COLO668 (cell line): Measurements from ENCODE around the gene SSTR5.
A peak's percentile ranks its signal among the peaks of the same experiment; 100 is the strongest.
"Not testable (repeated sequence)": the region's sequence is repeated elsewhere in the genome, so short reads cannot be mapped to it uniquely, and the experiment has no call there.

ENCODE experiments used
- DNase-seq: peaks from one replicate; lab custom pipeline; 2025; ENCODE audit not compliant: unreplicated experiment; lab: John Stamatoyannopoulos, UW

Gene SSTR5

DNA sequence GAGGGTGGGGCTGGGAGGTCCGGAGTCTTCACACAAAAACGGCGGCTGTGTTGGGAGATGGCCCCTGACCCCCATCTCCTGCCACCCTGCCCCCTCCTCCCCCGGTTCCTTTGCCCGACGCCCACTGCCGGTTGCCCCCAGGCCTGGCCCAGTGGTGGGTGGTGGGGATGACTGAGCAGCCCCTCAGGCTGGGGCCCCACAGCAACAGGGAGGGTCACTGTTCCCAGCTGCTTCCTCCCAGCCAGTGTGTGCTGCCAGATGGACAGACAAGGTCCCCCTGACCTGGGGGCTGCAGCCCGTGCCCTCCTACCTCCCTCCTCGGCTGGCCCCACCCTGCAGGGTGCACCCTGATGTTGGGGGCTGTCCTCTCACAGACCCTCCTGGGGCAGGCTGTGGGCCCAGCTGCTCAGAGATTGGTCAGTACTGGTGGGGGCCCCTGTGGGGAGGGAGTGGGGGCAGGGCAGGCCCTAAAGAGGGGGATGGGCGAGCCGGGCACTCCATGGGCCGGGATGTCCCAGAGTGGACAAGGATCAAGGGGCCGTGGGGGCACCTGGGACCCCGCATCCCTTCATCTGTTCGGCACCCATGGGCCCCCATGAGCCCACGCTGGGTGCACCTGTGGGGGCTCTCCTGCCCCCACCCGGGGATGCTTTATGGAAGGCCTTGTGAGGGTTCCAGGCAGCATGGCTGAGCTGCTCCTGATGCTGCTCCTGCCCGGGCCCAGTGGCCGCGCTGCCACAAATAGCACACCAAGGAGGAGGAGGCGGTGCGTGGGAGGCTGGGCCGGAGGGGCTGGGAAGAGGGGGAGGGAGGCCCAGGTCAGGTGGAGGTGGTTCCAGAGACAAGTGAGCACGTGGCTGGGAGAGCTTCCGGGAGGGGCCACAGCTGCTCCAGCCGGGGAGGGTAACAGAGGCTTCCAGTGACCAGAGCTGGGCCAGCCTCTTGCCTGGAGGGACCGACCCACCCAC is 18.4 kb downstream of the SSTR5 start:
- DNase-seq: peak; percentile 55

DNA sequence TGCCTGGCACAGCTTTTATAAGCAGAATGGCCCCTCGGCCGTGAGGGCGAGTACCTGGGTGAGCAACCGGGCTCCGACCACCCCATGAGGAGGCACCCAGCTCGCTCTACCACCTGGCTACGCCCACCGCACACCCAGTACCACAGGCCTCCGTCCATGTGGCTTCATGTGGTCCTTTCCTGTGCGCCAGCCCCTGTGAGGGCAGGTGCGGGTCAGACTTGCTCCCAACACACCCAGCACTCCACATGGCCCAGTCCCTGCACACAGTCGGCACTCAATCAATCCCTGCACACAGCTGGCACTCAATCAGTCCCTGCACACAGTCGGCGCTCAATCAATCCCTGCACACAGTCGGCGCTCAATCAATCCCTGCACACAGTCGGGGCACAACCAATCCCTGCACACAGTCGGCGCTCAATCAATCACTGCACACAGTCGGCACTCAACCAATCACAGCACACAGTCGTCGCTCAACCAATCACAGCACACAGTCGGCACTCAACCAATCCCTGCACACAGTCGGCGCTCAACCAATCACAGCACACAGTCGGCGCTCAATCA is 19.5 kb downstream of the SSTR5 start:
- DNase-seq: no peak

DNA sequence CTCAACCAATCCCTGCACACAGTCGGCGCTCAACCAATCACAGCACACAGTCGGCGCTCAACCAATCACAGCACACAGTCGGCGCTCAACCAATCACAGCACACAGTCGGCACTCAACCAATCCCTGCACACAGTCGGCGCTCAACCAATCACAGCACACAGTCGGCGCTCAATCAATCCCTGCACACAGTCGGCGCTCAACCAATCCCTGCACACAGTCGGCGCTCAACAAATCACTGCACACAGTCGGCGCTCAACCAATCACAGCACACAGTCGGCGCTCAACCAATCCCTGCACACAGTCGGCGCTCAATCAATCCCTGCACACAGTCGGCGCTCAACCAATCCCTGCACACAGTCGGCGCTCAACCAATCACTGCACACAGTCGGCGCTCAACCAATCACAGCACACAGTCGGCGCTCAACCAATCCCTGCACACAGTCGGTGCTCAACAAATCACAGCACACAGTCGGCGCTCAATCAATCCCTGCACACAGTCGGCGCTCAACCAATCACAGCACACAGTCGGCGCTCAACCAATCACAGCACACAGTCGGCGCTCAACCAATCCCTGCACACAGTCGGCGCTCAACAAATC is 20.2 kb downstream of the SSTR5 start:
- DNase-seq: not testable (repeated sequence)

DNA sequence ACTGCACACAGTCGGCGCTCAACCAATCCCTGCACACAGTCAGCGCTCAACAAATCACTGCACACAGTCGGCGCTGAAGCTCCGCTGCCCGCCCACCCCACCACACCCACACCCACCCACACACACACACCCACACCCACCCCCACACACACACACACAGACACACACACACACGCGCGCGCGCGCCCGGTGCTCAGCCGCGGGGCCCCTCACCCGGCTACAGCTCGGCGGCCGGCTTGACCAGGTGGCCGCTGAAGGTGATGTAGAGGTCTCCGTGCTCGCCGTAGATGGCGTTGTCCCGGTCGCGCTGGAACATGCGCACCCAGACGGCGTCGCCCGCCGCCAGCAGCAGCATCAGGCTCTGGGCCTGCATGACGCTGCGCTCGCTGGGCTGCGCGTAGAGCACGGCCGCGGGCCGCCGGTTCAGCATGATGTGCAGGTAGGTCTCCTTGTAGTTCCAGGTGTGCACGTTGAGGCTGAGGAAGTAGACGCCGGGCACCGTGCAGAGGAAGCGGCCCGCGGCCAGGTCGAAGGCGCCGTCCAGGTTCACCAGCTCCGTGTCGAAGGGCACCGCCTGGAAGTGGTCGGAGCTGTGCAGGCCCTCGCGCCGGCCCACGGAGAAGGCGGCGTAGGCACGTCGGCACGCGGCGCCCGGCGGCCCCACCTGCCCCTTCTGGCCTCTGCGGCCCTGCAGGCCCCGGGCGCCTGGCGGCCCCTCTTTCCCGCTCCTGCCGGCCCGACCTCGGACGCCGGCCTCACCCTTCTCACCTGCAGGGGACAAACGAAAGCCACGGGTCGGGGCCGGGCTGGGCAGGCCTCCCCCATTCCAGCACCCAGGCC is 21.0 kb downstream of the SSTR5 start:
- peak; percentile 85 for DNase-seq

DNA sequence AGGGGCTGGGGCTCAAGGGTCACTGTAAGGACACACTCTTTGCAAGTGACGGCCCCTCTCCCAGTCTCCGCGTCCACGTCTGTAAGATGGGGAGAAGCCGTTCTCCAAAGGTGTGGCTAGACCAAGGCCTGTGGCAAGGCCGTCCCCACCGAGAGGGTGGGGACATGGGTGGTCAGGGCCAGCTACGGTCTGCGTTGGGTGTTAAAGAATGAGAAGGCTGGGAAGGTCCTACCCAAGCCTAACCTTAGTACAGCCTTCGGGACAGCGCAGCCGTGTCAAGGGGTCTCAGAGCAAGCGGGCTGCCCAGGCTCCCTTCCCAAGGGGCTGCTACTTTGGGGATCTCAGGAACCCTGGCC is 21.6 kb downstream of the SSTR5 start:
- no peak for DNase-seq

DNA sequence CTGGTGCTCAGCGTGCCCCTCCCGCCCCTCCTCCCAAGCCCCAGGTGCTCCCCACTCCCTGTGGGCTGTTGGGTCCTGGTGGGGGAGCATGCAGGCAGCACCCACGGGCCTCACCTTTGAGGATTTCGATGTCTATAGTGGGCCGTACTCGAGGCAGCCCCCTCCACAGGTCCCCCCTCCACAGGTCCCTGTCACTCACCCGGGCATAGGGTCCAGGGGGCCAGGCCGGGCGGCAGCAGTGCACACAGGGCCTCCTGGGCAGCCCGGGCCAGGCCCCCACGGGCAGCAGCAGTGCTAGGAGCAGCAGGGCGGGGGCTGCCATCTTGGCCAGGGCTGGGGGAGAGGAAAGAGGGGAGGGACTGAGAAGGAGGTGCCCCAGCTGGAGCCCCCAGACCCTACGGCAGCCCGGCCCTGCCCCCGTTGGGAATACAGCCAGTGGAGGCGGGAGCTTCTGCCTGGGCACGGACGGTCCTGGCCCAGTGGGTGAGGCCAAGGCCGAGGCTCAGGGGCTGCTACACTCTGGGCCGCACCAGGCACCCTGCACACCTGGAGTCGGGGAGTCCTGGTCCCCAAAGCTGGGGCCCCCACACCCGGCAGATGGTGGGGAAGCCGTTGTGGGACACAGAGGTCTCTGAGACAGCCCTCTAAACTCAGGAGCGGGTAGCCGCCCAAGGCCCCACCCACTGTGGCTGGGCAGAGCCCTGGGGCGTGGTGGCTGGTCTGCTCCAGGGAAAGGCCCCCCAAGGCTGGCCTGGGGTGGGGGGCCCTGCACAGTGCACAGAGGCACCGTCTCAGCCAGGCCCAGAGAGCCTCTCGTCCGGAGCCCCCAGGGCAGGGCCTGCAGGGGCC is 22.3 kb downstream of the SSTR5 start:
- no peak for DNase-seq

DNA sequence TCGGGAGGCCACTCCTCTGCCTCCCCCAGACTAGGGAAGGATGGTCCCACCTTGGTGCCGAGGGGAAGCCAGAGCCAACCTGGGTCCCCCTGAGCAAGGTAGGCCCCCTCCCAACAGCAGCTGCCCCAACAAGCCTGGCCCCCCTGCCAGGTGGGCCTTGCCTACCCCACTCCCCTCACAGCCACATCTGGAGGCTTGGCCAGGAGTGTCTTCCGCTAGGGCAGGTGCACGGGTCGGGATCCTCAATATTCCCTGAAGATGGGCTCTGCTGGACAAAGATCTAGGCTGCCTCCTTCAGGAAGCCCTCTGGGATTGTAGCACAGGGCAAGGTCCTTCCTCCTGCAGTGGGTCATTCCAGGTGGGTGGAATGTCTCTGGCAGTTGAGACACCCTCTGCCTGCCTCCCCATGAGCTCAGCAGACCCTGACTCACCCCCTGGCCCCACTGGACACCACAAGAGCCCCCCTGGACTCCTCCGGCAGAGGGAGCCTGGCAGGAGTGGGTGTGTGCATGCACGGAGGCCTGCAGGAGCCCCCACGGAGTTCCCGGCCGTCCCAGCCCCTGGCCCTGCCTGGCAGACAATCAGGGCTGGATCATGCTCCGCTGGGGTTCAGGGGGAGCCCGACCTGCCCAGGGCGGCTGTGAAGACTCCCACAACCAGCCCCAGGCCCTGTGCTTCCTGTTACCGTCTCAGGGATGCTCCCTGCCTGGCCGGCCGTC is 23.1 kb downstream of the SSTR5 start:
- no peak for DNase-seq

DNA sequence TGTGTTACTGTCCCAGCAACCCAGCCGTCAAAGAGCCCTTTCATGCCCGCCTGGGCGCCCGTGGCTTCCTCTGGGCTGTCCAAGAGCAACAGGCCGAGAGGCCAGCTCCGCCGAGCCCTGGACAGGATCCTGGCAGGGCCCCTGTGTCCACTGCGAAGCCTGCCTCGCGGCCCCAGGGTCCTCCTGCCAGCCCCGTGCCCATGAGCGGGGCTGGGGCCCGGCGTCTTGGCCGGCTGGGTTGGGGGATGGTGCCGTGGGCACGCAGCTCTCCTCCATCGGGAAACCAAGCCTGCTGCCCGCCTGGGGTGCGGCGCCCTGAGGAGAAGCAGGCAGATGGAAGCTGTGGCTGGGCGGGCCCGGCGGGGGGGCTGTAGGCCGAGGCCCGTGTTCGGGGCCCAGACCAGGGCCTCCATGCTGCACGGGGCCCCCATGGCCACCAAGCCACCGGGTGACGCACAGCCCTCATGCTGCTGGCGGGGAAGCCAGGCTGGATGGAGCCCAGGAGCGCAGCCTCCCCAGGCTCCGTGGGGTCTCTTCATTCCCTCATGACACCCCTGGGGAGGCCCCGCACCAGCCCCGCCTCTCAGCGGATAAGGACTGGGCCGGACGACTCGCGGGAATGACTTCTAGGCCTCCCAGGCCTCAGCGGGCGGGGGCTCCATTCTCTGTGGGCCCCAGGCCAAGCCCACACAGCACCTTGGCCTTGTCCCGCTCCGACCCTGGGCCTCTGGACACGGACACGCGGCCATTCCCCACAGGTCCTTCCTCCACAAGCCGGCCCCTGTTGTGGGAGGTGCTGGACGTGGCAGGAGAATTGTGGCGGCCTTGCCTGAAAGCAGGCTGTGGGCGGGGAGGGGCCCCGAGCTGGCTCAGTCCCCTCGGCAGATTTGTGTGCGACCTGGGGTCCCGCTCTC is 23.9 kb downstream of the SSTR5 start, which contains the start of gene C1QTNF8:
Gene C1QTNF8, minus strand, starts transcription at position 76 of the 914 bp plus-strand sequence. CDS start 1,322 bp downstream, outside the sequence.
- no peak for DNase-seq

DNA sequence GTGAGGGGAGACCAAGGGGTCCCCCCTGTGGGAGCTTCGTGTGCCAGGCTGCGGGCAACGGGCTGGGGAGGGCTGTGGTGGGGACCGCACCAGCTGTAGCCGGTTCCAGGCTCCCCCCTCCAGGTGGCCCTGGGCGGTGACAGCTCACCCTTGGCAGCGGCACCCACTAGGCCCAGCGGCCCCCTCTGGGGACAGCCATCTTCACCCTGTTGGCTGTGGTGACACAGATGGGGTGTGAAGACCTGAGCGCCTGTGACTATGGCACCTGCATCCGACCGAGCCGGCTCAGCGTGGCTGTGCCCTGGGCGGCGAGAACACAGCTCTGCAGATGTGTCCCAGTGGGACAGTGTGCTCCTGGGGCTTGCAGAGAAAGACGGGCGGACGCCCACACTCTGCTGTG is 24.6 kb downstream of the SSTR5 start:
- peak; percentile 13 for DNase-seq

DNA sequence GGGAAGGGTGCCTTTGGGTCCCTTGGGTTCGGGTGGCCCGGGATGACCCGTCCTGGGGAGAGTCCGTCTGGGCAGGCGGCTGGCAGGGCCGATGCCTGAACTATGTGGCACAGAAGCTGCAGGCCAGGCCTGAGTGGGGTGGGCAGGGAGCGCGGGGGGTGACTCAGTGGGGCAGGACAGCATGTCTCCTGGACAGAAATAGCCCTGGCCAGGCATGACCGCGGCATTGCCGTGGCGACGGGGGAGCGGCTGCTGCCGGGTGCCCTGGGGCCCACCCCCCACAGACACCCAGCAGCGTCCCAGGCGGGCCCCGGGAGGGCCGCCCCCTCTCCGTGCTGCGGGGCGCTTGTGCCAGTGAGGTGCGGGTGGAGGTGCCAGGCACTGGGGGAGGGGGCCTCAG is 25.3 kb downstream of the SSTR5 start:
- no peak for DNase-seq

DNA sequence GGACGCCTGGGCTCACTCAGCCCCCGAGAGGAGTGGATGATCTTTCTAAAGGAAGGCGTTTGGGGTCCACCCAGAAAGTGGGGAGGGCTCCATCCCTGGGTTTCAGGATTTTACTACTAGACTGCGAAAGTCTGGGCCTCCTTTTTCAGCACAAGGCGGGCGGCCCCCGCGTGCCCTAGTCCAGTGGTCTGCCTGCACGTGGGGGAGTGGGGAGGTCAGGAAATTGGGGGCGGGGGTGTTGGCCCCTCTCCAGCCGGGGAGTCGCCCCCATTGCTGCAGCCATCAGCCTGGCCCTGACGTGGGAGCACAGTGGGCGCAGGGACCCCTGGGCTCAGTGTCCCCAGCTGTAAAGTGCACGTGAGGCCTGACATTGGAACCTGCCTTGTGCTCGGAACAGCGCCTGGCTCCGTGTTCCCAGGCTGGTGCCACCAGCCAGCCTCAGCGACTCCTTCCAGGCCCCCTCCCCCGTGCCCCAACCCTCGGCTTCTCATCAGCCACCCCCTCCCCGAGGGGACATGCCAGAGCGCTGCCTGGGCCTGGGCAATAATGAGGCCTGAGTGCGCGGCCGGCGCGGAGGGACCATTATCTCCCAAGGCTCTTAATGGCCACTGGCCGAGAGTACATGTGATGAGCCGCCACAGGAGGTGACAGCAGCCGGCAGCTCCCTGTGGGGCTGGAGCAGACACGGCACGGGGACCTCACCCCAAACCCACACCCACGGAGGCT is 25.9 kb downstream of the SSTR5 start:
- no peak for DNase-seq

DNA sequence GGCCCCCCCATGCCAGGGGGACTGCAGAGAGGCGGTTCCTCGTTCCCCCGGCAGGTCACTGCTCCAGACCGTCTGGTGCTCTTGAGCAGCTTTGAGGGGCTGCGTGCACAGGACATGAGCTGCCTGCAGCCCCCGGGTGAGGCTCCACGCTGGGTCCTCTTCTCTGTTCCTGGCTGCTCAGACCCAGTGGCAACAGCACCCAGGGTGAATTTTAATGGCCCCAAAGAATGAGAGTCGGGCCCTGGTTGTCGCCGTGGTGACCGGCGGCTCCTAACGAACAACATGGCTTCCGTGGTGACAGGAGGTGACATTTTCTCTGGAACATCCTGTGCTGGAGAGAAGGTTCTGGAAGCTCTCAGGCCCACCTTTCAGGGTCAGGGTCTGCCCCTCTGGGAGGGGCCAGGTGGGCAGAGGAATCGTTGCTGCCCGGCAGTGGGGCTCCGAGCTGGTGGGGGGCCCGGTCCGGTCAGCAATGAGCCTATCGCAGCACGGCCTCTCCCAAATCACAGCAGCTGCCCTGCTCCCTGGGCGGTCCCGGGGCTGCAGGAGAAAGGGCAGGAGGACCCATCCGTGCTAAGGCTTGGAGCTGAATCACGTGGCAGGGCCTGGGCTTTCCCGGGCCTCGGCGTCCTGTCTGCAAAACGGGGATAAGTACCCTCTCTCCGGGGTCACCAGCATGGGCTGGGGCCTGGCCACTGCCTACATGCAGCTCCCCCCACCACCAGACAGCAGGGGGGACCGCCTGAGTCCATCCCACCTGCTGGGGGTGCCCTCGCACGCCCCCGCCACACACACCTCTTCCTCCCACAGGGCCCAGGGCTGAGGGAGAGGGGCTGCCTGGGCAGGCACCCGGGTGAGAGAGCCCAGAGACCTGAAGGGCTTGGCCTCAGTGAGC is 26.9 kb downstream of the SSTR5 start:
- DNase-seq: peak; percentile 32

DNA sequence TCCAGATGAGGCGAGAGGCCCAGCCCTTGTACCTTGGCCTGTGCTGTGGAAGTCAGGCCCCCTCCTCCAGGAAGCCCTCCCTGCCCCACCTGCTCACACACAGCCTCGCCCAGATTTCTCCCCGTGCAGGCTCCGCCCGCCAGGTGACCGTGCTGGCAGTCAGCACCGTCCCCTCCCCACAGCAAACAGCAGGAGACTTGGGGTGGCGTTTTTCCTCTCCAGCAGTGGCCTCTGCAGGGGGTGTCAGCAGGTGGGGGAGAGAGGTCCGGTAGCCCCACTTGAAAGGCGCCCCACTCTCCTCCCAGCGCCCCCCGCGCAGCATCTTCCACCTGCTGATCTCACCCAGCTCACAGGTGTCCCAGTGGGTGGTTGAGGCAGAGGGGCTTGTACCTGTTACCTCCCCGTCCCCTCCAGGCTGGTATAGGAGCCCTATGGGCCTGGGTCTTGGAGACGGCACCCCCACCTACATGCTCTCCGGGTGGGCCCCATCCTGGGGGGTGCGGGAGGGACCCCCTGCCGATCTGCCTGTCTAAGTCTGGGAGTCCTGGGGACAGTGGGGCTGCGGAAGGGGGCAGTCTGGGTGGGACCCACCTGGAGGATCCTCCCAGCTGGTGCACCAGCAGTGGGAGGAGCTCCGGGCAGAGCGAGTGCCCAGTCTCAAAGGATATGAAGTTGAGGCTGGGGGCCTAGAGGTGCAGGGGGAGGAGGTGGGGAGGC is 27.7 kb downstream of the SSTR5 start:
- DNase-seq: peak; percentile 28

DNA sequence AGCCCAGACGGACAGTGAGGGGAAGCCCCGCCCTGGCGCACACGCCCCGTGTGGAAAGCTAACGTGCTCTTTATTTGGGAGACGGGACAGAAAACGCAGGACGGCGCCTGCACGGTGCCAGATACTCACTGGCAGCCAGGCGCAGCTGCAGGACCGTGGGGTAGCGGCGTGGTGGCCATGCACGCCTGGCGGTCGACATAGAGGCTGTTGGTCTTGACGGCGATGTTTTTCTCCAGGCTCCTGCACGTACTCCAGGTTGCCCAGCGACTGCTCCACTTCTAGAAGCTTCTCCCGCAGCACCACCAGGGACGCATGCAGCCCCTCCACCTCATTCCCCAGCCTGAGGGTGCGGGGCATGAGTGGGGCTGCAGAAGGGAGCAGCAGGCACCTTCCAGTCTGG is 28.6 kb downstream of the SSTR5 start:
- DNase-seq: peak; percentile 13

DNA sequence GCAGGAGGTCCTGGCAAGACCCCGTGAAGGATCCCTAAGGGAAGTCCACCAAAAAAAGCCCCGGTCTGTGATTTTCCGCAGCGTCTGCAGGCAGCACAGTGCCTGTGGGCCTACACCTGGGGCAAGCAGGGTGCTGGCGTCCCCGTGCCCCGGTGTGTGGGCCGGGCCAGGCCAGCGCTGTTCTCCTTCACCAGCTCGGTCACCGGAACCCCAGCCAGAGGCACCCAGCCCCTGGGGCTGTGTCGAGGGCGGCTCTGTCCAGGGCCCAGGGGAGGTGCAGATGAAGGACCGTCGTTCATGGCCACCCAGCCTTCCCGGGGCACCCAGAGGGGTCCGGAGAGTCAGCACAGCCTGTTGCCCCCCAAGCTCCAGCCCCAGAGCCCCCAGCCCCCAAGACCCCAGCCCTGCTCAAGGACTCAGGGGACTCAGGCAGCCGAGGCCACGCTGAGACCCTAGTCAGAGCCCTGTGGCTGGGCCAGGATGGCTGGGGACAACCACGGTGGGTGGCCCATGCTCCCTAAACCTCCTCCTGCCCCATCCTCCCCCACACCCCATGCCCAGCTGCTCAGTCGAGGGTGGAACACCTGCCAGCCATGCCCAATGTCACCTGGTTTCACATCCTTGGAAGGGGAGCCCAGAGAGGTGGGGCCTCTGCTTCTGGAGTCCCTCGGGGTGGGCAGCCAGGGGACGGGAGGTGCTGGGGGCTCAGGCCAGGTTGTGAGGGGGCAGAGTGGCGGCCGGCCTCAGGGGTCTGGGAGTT is 29.2 kb downstream of the SSTR5 start:
- DNase-seq: peak; percentile 59

DNA sequence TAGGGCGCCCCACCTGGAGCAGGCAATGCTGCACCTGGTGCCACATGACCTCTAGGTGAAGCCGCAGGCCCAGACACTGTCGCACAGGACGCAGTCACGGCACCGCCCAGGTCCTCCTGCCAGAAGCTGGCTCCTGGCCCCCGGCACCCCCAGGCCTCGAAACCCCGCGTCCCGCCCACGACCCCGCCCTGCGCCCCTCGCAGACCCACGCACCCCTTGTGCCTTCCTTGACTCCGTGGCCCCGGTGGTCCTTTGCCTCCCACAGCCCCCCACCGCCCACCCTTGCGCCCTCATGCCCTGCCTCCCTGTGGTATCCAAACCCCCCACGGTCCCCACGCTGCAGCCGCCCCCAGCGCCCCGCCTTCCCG is 29.8 kb downstream of the SSTR5 start:
- DNase-seq: peak; percentile 59
